HG02884 (cell line): ENCODE results near the gene NAXD.
"Not testable (repeated sequence)": the region's sequence is repeated elsewhere in the genome, so short reads cannot be mapped to it uniquely, and the experiment has no call there.

Experiments used
- ATAC-seq: cut with Tn5 transposase; IDR thresholded peaks from one replicate; pipeline ENCODE4 v1.9.1; 2021; ENCODE audit warnings: mild to moderate bottlenecking, moderate library complexity; ENCODE audit not compliant: unreplicated experiment

The NAXD gene

DNA sequence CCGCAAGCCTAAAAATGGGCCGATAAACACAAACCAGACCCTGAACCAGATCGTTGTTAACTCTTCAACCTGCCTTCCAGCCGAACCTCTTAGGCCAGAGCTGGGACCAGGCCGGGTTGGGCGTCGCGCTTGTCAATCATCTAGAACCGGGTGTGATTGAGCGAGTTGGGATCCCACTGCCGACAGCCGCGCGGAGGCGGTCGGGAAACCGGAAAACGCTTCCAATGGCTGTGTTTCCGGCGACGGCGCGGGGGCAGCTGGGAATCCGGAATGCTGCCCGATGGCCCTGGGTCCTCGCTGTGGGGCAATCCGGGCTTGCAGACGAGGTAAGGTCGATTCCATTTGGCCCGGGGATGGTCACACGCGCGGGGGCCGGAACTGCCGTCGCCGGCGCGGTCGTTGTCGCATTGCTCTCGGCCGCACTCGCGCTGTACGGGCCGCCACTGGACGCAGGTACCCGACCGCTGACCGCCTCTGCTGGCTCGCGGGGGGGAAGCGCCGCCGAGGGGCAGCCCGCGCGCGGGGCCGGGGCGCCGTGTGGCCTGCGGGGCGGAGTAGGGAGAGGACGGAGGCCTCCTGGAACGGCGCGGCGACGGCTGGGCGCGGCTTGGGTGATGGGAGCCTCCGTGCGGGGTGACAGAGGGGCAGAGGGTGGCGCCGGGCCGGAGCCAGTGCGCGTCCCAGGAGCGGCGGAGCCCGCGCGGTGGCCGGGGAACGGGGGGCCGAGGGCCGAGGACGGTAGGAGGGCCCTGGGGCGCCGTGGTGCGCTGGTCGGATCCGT lies at the start of gene NAXD:
TSS of gene NAXD (plus strand) at position 224 of the 781 bp plus-strand sequence. CDS start at position 281, 57 bp downstream.
- peak; percentile 78 for ATAC-seq

DNA sequence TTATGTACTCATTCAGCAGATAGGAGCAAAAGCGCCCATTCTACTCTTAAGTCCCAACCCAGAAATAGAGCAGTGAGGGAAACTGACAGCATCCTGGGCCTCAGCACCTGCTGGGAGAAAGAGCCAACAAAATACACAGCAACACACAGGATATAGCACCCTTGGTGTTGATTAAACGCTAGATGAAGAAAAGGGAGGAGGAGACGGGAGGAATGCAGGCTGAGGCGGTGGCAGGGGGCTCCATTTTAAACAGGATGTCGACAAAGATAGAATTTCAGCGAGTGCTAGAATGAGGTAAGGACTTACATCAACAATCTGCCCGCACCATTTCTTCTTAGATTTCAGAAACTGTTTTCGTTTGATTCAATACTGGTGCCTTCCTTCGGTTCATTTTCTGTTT lies 49.2 kb upstream of the NAXD start:
- ATAC-seq: no peak

DNA sequence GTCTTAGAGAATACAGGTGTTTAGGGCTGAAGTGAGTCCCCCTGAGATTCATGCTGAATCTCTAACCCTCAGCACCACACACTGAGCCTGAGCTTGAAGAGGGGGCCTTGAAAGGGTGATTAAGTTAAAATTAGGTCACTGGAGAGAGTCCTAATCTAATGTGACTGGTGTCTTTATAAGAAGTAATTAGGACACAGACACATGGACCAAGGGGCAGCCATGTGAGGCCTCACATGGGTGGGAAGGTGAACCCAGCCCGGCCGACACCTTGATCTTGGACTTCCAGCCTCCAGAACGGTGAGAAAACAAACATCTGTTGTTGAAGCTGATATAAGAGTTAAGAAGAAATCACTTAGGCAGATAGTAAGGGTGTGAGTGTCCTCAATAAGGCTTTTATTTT lies 46.7 kb upstream of the NAXD start:
- ATAC-seq: no peak

DNA sequence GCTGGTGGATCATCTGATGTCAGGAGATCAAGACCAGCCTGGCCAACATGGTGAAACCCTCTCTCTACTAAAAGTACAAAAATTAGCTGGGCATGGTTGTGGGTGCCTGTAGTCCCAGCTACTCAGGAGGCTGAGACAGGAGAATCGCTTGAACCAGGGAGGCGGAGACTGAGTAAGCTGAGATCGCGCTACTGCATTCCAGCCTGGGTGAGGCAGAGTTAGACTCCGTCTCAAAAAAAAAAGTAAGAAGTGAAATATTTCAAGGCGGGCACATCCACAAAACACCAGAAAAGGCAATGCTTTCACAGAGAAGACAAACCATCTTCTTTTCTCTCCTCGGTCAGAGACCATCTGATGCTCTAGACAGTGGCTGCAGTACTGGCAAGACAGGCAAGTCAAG lies 45.4 kb upstream of the NAXD start:
- ATAC-seq: not testable (repeated sequence)

DNA sequence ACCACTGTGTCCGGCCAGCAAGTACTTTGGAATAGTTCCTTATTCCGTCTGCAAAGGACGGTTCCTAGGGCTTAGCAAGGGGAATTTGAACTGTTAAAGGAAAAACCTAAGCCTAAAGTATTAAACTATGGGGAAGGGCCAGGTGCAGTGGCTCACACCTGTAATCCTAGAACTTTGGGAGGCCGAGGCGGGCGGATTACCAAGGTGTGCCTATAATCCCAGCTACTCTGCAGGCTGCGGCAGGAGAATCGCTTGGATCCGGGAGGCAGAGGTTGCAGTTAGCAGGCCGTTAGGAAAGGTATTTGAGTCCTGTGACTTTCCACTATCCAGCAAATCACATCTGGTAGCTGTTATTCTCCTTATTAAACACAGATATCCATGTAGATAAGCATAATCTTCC lies 44.5 kb upstream of the NAXD start:
- ATAC-seq: no peak

DNA sequence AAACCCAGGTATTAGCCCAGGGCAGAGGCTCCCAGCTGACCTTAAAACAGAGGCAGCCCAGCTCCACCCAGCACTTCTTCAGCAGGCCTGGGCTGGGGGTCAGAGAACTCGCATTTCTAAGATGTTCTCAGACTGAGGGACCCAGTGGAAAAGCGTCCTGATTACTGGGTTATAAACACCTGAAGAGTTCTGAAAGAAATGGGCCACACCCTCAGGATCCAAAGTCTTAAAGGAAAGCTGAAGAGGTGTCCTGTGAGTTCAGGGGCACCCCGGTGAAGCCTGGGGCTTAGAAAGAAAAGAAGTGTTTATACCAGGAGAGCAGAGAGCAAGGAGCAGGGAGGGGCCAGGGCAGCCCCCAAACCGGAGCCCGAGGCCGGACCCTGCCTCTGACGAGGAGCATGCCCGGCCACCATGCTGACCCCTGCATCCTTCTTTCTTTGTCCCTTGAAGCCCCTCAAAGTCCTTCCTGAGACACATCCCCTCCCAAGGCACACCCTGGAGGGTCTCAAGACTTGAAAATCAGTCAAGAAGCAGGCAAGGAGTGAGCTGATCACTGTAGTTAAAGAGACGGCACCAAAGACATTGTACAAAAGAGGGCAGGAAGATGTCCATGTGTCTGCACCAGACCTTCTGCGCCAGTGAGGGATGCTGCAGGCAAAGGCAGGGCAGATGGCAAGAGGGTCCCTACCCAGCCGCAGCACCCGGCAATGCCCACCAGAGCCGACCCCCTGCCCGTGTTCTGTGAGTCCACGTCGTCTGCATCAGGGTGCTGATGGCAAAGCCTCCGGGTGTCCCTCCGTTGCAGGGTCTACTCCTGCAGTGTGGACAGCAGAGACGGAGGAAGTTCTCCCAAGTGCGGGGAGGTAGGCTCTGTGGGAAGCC lies 43.2 kb upstream of the NAXD start:
- no peak for ATAC-seq

DNA sequence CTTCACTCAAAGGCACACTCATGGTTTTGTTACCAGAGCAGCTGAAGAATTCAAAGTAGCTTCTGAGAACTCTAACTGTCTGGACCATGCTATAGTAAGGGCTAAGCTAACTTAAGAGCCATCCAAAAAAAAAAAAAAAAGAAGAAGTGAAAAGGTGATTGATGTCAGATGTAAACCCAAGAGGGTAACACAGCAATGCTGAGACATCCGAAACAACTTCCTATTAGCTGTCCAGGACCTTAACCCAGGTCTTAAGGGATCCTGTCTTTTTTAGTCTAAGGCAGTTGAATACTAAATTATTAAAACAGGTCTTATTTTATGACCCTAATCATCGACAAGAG lies 42.6 kb upstream of the NAXD start:
- no peak for ATAC-seq

DNA sequence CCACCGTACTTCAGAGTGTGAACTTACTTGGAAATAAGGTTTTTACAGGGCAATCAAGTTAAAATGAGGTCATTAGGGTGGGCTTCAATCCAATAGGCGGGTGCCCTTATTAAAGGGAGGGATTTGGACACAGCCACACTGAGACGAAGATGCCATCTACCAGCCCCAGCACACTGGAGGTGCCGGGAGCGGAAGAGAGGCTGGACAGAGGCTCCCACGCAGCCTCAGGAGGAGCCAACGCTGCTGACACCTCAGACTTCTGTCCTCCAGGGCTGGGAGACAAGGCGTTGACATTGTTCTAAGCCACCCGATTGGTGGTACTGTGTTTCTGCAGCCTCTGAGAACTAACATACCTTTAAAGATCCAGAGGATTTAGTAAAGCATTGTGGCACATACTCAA lies 41.2 kb upstream of the NAXD start:
- no peak for ATAC-seq

DNA sequence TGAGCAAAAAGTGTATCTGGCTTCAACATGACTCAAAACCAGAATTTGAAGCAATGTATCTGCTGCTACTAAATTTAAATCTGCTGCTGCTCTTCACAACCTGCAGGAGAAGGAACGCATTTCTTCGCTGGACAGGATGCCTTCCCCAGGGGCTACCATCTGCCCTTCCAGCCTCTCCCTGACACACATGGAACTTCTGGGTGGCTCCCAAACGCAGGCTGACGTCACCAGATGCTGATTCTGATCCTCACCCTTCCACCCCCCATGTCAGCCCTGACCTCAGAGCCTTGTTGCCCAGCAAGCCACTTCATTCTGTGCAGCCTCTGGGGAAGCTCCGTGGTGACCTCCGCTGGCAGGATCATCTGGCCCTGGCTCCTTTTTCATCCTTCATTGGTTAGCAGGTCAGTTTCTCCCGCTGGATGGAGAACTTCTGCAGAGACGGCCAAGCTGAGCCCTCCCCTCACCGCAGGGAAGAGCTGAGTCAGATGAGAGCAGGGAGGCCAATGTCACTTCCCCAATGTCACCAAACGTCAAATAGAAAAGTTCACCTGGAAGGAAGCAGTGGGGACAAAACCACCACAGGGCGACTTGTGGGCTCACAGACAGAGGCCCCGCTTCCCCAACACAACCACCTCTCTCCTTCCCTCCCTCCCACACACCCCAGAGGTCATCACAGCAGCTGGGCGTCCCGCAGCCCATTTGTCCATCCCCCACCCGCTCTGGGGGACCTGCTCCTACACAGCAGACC lies 39.8 kb upstream of the NAXD start:
- ATAC-seq: peak; percentile 95

DNA sequence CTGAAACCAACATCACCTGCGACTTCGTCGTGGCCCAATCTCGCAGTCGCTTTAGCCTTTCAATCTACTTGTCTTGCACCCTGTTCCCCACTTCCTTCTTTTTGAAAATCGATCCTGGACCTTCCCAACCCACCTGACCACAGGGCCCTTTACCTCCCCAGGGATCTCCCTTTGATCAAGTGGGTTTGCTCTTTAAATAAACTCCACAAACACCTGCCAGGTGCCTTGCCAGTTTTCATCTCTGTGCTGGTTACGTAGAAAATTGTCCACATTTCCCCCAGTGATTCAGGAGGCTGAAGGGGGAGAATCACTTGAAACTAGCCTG lies 39.3 kb upstream of the NAXD start:
- ATAC-seq: no peak

DNA sequence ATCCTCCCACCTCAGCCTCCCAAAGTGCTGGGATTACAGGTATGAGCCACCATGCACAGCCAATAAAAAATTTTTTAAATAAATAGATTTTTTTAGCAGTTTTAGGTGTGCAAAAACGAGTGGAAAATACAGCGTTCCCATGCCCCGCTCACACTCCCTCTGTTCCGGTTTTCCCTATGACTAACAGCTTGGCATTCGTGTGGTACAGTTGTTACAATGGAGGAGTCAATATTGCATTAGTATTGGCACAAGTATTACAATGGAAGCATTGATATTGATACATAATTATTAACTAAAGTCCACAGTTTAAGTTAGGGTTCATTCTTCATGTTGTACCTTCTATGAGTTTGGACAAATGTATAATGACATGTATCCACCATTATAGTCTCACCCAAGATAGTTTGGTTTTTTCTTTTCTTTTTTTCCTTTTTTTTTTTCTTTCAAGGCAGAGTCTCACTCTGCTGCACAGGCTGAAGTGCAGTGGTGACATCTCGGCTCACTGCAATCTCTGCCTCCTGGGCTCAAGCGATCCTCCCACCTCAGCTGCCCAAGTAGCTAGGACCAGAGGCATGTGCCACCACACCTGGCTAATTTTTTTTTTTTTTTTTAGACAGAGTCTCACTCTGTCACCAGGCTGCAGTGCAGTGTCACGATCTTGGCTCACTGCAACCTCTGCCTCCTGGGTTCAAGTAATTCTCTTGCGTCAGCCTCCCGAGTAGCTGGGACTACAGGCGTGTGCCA lies 38.4 kb upstream of the NAXD start:
- ATAC-seq: no peak

DNA sequence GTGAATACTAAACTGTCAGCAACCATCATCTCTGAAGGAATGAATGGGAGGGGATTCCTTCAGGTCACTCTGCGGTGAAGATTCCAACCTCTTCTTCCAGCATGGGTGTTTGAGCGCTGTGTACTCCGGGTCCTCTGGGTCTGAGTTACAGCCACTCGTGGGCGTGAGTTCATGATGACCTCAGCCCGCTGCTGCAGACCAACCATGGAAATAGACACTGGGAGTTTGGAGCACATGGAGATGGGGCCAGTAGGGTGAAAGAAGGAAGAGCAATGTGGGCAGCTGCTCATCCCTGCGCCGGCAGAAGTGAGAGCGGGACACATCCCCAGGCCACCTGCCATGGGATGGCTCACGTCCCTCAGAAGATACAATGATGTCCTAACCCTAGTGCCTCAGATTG lies 37.0 kb upstream of the NAXD start:
- no peak for ATAC-seq

DNA sequence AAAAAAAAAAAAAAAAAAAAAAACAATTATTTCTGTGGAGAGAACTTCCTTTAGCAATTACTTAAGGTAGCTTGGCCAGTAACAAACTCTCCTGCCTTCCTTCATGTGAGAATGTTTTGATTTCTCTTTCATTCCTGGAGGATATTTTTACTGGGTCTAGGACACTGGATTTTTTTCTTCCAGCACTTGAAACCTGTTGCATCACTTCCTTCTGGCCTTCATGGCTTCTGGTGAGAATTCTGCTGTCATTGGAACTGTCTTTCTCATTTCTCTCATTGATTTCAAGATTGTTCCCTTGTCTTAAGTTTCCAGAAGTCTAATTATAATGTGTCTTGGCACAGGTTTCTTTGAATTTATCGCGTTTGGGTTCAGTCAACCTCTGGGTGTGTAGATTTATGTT lies 34.5 kb upstream of the NAXD start:
- ATAC-seq: no peak

DNA sequence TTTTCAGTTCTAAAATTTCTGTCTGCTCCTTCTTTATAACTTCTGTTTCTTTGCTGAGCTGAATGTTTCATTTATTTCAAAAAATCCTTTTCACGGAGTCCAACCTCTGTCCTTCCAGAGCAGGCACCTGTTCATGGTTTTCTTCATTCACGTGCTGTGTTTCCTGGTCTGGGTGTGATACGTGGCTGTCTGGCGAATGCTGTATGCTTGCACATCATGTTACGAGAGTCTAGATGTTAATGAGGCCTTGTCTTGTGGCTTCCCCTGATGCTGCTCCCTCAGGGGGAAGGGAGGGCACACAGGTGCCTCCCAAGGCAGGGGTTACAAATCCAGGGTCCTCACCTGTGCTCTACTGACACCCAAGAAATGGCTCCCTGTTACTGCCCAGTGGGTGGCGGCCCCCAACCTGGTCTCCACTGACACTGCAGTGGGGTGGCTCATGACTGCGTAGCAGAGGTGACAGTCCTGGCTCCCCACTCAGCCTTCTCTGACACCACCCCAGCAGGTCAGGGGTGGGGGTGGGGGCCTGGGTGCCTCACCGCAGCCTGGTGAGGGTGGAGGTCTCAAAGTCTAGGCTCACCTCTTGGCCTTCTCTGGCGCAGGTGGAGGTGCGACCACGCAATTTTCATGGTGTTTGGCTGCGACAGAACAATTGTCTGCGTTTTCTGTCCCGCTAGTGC lies 33.7 kb upstream of the NAXD start:
- ATAC-seq: no peak

DNA sequence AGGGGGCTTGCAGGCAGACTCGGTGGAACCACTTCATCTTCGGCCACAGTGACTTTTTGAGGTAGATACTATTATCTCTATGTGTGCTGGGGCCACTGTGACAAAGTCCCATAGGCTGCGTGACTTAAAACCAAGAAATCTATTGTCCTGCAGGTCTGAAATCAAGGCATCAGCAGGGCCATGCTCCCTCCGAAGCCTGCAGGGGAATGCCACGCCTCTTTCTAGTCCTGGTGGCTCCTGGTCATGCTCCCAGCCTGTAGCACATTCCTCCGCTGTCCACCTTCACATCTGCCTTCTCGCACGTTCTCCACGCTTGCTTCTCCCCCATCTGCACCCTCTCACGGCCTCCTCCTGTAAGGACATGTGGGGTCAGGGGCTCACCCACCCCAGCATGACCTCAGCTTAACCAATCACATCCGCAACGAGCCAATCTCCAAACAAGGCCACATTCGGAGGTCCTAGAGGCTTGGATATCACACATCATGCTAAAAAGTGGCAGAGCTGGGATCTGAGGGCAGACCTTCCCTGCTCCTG lies 32.9 kb upstream of the NAXD start:
- ATAC-seq: no peak

DNA sequence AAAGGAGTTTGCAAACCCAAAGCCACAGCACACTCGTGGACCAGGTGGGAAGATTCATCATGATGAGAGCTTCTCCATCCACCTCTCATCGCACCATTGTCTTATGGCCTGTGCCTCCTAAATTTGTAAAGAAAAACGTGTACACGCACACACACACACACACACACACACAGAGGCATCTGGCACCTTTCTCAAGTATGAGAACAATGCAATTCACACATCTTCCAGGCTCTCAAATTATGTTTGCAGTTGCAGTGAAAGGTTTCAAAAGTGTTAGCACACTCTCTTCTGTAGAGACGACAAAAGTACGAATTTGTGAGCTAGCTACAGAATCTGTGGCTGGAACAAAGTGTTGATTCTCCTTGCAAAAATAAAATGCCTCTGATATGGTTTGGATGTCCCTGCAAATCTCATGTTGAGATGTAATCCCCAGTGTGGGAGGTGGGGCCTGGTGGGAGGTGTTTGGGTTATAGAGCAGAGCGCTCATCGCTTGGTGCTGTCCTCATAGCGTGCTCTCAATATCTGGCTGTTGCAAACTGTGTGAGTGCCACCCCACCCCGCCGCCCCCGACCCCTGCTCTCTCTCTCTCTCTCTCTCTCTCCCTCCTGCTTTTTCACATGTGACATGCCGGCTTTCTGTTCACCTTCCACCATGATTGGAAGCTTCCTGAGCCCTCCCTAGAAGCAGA lies 32.0 kb upstream of the NAXD start:
- no peak for ATAC-seq

DNA sequence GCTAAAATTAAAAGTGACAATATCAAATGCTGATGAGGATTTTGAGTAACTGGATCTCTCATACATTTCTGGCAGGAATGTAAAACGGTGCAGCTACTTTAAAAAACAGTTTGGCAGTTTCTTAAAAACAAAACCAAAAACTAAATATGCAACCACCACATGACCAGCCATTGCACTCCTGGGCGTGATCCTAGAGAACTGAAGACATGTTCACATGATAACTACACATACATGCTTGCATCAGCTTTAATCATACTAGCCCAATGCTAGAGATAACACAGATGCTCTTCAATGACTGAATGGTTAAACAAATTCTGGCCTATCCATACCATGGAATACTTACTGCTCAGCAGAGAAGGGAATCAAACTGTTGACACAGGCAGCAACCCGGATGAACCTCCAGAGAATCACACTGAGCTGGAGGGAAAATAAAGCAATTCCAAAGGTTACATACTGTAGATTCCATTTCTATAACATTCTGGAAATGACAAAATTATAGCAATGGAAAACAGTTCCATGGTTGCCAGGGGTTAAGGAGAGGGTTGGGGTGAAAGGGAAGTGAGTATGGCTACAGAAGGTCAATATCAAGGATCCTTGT lies 25.5 kb upstream of the NAXD start:
- ATAC-seq: no peak

DNA sequence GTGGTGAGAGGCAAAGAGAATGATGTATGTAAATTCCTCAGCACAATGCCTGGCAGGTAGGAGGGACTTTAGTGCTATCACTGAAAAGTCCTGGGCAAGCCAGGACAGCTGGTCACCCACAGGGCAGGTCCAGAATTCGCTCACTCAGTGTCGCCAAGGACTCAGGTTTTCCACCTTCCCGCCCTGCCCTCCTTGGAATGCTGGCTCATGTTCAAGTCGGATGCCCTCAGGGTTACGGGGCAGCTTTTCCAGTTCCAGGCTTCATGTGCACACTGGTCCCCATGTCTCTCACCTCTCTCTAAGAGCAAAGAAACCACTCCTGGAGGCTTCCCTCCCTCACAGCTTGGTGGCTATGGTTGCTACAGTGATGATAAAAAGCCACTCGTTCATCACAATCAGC lies 24.8 kb upstream of the NAXD start:
- ATAC-seq: no peak

DNA sequence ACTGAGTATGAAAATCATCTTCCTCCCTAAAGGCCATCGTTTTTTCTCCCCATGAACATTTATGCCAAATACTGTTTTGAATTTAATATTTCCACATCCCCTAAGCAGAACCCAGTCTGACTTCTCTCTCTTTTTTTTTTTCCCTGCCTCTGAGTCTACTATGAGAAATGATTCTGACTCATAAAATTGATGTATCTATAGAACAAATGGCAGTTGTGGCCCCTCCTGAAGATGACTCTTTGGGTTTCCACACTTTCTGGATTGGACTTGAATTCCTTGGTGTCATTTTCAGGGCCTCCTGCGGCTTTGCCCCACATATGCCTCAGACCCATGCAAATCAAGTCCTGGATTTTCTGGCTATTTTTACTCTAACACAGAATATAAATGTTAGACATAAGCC lies 22.7 kb upstream of the NAXD start:
- ATAC-seq: no peak
